GM12878 (cell line): ENCODE results near the gene IL1RL1. TPM values are rescaled to one million over a fixed set of nuclear protein-coding genes. Genes with fewer than 3 reads are reported as not detected.

ENCODE experiments used
- ATAC-seq: fragments of 200-7000 bp; cut with Tn5 transposase; 3 replicates; pipeline ENCODE4 v1.9.1; 2020; ENCODE audit warnings: mild to moderate bottlenecking, moderate library complexity
- BruUV-seq: library from RNA; stranded (reverse); fragments of 400-500 nt; replicated peaks from 2 replicates; lab custom pipeline; 2021; lab: Mats Ljungman, UMichigan
- CTCF ChIA-PET: fragments of 300-600 bp; sonication (Branson Sonifier 250); formaldehyde crosslinking; extraction: SDS; loops from one replicate; lab custom pipeline; 2021; ENCODE audit warnings: inconsistent platforms; lab: Yijun Ruan, JAX
- POLR2A ChIA-PET: fragments of 350-600 bp; formaldehyde crosslinking; extraction: SDS; loops from one replicate; lab custom pipeline; 2021; ENCODE audit warnings: inconsistent platforms; lab: Charles Lee
- RAD21 ChIA-PET: fragments of 300-600 bp; sonication (Branson Sonifier 250); formaldehyde crosslinking; loops from one replicate; lab custom pipeline; 2023; ENCODE audit warnings: antibody characterized with exemption; ENCODE audit not compliant: unreplicated experiment; lab: Charles Lee
- SMC1A ChIA-PET: fragments of 300-600 bp; sonication (Branson Sonifier 250); formaldehyde crosslinking; loops from one replicate; lab custom pipeline; 2023; ENCODE audit not compliant: unreplicated experiment, uncharacterized antibody; lab: Charles Lee
- DNase-seq: peaks from one replicate; pipeline ENCODE4 v3.0.0-alpha.2; 2011; ENCODE audit warnings: low read depth, low spot score
- FAIRE-seq: peaks from 3 replicates; lab custom pipeline; 2011; peaks lifted over from hg19 to GRCh38; lab: Jason Lieb, UNC
- H2AFZ ChIP-seq: 2 replicates; pipeline ENCODE4 v1.6.0; 2011; ENCODE audit warnings: low read depth, low read length, control low read depth; ENCODE audit not compliant: control insufficient read depth
- H3K27ac ChIP-seq: 2 replicates; pipeline ENCODE4 v1.5.1; 2011; ENCODE audit warnings: control low read depth; ENCODE audit not compliant: control insufficient read depth, insufficient read depth
- H3K27me3 ChIP-seq, 2 experiments: replicated peaks in 1 of 2; 2 replicates each; pipeline versions ENCODE4 v1.6.0 to v1.6.1; 2011; ENCODE audit warnings: low read length in 1 of 2; ENCODE audit not compliant: control insufficient read depth in 2 of 2, insufficient read depth in 2 of 2
- H3K36me3 ChIP-seq, 2 experiments: 2 replicates each; pipeline ENCODE4 v1.5.1; 2011; ENCODE audit warnings: low read length in 1 of 2; ENCODE audit not compliant: control insufficient read depth in 2 of 2, insufficient read depth in 2 of 2
- H3K4me1 ChIP-seq: 2 replicates; pipeline ENCODE4 v1.6.1; 2011; ENCODE audit warnings: mild to moderate bottlenecking, low read length, moderate library complexity, mixed read lengths; ENCODE audit not compliant: control insufficient read depth, insufficient read depth
- H3K4me2 ChIP-seq: 2 replicates; pipeline ENCODE4 v1.6.0; 2011; ENCODE audit warnings: control low read depth; ENCODE audit not compliant: control insufficient read depth, insufficient read depth
- H3K4me3 ChIP-seq: fragments of 200-600 bp; sonication (generic); 2 replicates; pipeline ENCODE4 v1.5.1; 2016
- H3K79me2 ChIP-seq: 2 replicates; pipeline ENCODE4 v1.6.0; 2011; ENCODE audit warnings: low read length; ENCODE audit not compliant: control insufficient read depth, insufficient read depth
- H3K9ac ChIP-seq: 2 replicates; pipeline ENCODE4 v1.8.0; 2011; ENCODE audit warnings: low read length, control low read depth, mixed read lengths; ENCODE audit not compliant: control insufficient read depth, insufficient read depth
- H3K9me3 ChIP-seq: replicated peaks from 3 replicates; pipeline ENCODE4 v1.5.1; 2011; ENCODE audit warnings: mild to moderate bottlenecking, low read length; ENCODE audit not compliant: control insufficient read depth, insufficient read depth
- H4K20me1 ChIP-seq: 2 replicates; pipeline ENCODE4 v1.6.0; 2011; ENCODE audit not compliant: control insufficient read depth, insufficient read depth
- CBFB ChIP-seq: IDR thresholded peaks from 2 replicates; pipeline ENCODE4 v1.6.1; 2016; ENCODE audit warnings: antibody characterized with exemption, low read depth
- KLF5 ChIP-seq: fragments of 450-650 bp; IDR thresholded peaks from 2 replicates; pipeline ENCODE4 v1.6.1; 2014; ENCODE audit warnings: mild to moderate bottlenecking; ENCODE audit not compliant: partially characterized antibody
- STAT3 ChIP-seq: IDR thresholded peaks from 2 replicates; pipeline ENCODE4 v1.6.1; 2011; ENCODE audit warnings: low read depth, low read length, improper control_type of control experiment
- USF1 ChIP-seq: IDR thresholded peaks from 2 replicates; pipeline ENCODE4 v1.6.1; 2011; ENCODE audit warnings: borderline replicate concordance, low read depth, mild to moderate bottlenecking, moderate library complexity, mixed read lengths, low read length; ENCODE audit not compliant: insufficient read depth; ENCODE audit errors: extremely low read length
- WGBS: methylation state at CpG from one replicate; pipeline ENCODE4 v1.1.6; 2016; ENCODE audit warnings: low lambda C conversion rate; ENCODE audit not compliant: insufficient replicate concordance, insufficient coverage; ENCODE audit errors: missing lambda C conversion rate; 5-methylcytosine and 5-hydroxymethylcytosine counted together
- in situ Hi-C: fragments of 300-500 bp; cut with MboI; formaldehyde crosslinking; loops from 9 replicates; pipeline ENCODE4 v1.14.3; 2018; ENCODE audit warnings: mixed read lengths
- intact Hi-C: fragments of 100-400 bp; cut with micrococcal nuclease; formaldehyde crosslinking; loops from one replicate; pipeline ENCODE4 v1.14.2; 2022; ENCODE audit not compliant: unreplicated experiment
- polyA plus RNA-seq, 11 experiments: library from polyadenylated mRNA; depleted of rRNA in 4 of 11; unstranded in 6 of 11; stranded (reverse) in 5 of 11; fragments of >200 nt; fragmentation: Nextera tagmentation in 4 of 11; fragmentation: Illumina TruSeq in 1 of 11; extraction: Ambion mirVana in 4 of 11; extraction: Trizol in 1 of 11; gene quantifications; 1 replicate in 1 of 11; 2 replicates in 10 of 11; pipeline versions ENCODE4 v1.2.1 to v1.2.3, GENCODE V29; 2011 to 2016; ENCODE audit warnings: inconsistent platforms in 2 of 11, missing spikeins in 2 of 11, low read depth in 1 of 11
- total RNA-seq, 4 experiments: library from RNA; depleted of rRNA in 3 of 4; stranded (reverse); fragments of >200 nt in 3 of 4; fragmentation: Illumina TruSeq in 1 of 4; extraction: Trizol in 1 of 4; gene quantifications; 2 replicates each; pipeline versions ENCODE4 v1.2.1 to v1.2.3, GENCODE V29; 2013 to 2021
- TF ChIP-seq, protein P1 (sequence below): IDR thresholded peaks from 2 replicates; pipeline ENCODE4 v1.6.1; 2012; ENCODE audit warnings: low read depth, low read length, improper control_type of control experiment
- TF ChIP-seq, protein P2 (sequence below): fragments of 450-650 bp; IDR thresholded peaks from 2 replicates; pipeline ENCODE4 v1.6.1; 2016; ENCODE audit warnings: mild to moderate bottlenecking, moderate library complexity, borderline replicate concordance
- TF ChIP-seq, protein P3 (sequence below): IDR thresholded peaks from 2 replicates; pipeline ENCODE4 v1.6.1; 2011; ENCODE audit warnings: low read depth, low read length, improper control_type of control experiment, borderline replicate concordance

The IL1RL1 gene
- total and polyA plus RNA-seq, 10 of the 15 experiments (the other 5 are each of a cell fraction or from before 2014, with no cell fraction given): 0.08 to 0.18 TPM; not detected in 8

GRCh38 chr2:102396012-102396411 lies 84.6 kb downstream of the IL1RL1 start:
- ATAC-seq (no peak), FAIRE-seq (no peak), DNase-seq (no peak)
- Histone ChIP-seq H3K4me3 (no peak overlapping the region), H3K27me3 (no peaks in the 10 kb centered on the region), H3K4me1 (no peaks in the 10 kb centered on the region), H2AFZ (no peak overlapping the region), H4K20me1 (no peaks in the 10 kb centered on the region), H3K27ac (no peak overlapping the region), H3K36me3 (no peaks in the 10 kb centered on the region; a peak in 1 of 4 replicates), H3K4me2 (no peak overlapping the region), H3K79me2 (no peaks in the 10 kb centered on the region), H3K9me3 (no peaks in the 10 kb centered on the region), H3K9ac (no peak overlapping the region)
- ChIA-PET SMC1A (interaction anchor here (0.7 to 1.5 kb wide), 2 partner anchors 11 to 367 kb away, joined by 3 read pairs; no protein-coding TSS in a partner anchor), CTCF (no interaction called here), POLR2A (no interaction called here), RAD21 (no interaction called here)
- no peak for TF ChIP-seq CBFB
- TF ChIP-seq, protein P1, sequence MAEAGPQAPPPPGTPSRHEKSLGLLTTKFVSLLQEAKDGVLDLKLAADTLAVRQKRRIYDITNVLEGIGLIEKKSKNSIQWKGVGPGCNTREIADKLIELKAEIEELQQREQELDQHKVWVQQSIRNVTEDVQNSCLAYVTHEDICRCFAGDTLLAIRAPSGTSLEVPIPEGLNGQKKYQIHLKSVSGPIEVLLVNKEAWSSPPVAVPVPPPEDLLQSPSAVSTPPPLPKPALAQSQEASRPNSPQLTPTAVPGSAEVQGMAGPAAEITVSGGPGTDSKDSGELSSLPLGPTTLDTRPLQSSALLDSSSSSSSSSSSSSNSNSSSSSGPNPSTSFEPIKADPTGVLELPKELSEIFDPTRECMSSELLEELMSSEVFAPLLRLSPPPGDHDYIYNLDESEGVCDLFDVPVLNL: no peak
- TF ChIP-seq USF1: no peak
- TF ChIP-seq STAT3: no peak
- TF ChIP-seq KLF5: no peak
- TF ChIP-seq, protein P2, sequence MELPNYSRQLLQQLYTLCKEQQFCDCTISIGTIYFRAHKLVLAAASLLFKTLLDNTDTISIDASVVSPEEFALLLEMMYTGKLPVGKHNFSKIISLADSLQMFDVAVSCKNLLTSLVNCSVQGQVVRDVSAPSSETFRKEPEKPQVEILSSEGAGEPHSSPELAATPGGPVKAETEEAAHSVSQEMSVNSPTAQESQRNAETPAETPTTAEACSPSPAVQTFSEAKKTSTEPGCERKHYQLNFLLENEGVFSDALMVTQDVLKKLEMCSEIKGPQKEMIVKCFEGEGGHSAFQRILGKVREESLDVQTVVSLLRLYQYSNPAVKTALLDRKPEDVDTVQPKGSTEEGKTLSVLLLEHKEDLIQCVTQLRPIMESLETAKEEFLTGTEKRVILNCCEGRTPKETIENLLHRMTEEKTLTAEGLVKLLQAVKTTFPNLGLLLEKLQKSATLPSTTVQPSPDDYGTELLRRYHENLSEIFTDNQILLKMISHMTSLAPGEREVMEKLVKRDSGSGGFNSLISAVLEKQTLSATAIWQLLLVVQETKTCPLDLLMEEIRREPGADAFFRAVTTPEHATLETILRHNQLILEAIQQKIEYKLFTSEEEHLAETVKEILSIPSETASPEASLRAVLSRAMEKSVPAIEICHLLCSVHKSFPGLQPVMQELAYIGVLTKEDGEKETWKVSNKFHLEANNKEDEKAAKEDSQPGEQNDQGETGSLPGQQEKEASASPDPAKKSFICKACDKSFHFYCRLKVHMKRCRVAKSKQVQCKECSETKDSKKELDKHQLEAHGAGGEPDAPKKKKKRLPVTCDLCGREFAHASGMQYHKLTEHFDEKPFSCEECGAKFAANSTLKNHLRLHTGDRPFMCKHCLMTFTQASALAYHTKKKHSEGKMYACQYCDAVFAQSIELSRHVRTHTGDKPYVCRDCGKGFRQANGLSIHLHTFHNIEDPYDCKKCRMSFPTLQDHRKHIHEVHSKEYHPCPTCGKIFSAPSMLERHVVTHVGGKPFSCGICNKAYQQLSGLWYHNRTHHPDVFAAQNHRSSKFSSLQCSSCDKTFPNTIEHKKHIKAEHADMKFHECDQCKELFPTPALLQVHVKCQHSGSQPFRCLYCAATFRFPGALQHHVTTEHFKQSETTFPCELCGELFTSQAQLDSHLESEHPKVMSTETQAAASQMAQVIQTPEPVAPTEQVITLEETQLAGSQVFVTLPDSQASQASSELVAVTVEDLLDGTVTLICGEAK: no peak
- TF ChIP-seq, protein P3, sequence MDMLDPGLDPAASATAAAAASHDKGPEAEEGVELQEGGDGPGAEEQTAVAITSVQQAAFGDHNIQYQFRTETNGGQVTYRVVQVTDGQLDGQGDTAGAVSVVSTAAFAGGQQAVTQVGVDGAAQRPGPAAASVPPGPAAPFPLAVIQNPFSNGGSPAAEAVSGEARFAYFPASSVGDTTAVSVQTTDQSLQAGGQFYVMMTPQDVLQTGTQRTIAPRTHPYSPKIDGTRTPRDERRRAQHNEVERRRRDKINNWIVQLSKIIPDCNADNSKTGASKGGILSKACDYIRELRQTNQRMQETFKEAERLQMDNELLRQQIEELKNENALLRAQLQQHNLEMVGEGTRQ: no peak
- WGBS: 25% methylated on average over 2 of the region's 2 CpGs
- BruUV-seq: no TSS peak
- in situ Hi-C loops (no loop called here), intact Hi-C loops (no loop called here)
